Measurements from ENCODE around the gene GDAP2.

GDAP2 gene

DNA sequence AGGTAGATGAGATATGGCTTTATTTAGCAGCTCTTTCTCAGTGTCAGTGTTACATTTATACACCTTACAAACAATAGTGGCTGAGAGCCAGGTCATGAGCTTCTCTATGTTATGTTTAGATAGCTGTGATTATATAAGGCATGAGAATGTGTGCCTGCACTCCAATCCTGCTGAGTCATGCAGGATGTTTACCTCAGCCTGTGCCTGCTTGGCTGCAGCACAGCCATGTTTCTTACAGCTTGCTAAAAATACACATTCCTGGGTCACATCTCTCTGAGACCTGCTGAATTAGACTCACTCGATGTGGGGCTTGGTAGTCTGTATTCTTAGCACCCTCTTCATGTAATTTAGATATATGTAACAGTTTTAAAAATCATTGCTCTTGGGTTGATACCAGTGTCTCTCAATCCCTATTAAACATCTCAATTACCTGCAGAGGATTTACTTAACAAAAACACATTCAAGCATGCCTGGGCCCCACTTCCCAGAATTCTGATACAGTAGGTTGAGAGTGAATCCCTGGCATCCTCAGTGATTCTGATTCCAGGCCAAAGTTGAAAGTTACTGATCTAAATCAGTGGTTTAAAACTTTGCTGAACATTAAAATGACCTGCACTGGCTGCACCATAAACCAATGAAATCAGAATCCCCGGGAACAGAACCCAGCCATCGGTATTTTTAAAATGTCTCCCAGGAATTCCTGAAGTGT, 107.5 kb downstream of the GDAP2 start:
- TF ChIP-seq CTCF (conservative IDR thresholded peaks at IDR 0.05; ENCODE audit: low read depth): no peak
- H3K27ac ChIP-seq: peak overlapping the region; percentile 56
- CTCF ChIA-PET: interaction anchor here (1.0 kb wide), 1 partner anchor 68 kb away, joined by 3 read pairs; no protein-coding TSS in a partner anchor
- POLR2A ChIA-PET (ENCODE audit: low non-redundant PET): no interaction called here
- DNase-seq (ENCODE audit: low spot score): peak; percentile 57

DNA sequence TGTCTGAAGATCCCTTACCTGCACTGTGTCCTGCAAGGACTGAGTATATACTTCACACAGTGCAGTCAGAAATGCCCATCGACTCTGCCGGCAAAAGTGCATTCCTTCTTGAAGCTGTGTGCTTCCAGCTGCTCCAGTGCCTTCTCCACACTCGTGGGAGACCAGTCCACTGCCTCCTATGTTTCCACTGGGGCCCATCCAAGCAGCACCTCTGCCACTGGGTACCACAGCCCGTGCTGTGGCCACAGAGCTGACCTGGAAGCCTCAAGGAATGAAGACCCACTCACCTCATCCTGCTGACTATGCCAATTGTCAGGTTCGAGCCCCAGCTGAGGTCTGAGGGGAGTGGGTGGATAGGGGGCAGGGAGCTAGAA, 108.1 kb downstream of the GDAP2 start:
- POLR2A ChIA-PET (ENCODE audit: low non-redundant PET): no interaction called here
- H3K27ac ChIP-seq: peak overlapping the region; percentile 56
- CTCF ChIA-PET: interaction anchor here (0.5 to 1.0 kb wide), 2 partner anchors 67 to 213 kb away, joined by 3 read pairs; no protein-coding TSS in a partner anchor
- no peak for TF ChIP-seq CTCF (conservative IDR thresholded peaks at IDR 0.05; ENCODE audit: low read depth)
- DNase-seq (ENCODE audit: low spot score): no peak

- no peak for TF ChIP-seq CTCF (conservative IDR thresholded peaks at IDR 0.05; ENCODE audit: low read depth)
- POLR2A ChIA-PET (ENCODE audit: low non-redundant PET): no interaction called here
- DNase-seq (ENCODE audit: low spot score): no peak
- peak overlapping the region; percentile 56 for H3K27ac ChIP-seq
- CTCF ChIA-PET: interaction anchor here (0.5 to 1.0 kb wide), 3 partner anchors 67 to 1707 kb away, joined by 3 read pairs; no protein-coding TSS in a partner anchor
Measured at GRCh38 chr1:117820694-117821381, 108.6 kb downstream of the GDAP2 start.

DNA sequence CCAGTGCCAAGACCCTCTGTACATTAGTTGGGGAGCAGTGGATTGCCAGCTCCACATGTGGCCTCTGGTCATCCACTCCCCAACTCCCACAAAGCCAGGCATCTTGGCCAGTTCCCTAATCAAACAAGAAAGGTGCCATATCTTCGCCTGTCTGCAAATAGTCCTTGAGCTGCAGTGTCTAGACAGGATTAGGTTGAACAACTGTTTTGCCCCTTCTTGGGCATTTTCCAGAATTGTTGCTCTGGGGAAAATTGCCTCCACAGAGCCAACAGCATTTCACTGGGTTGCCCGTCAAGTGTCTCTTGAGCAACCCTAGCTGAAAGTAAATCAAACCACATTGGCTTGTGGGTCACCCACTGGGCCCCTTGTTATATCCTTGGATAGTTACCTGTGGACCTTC, 109.3 kb downstream of the GDAP2 start:
- ChIA-PET CTCF (interaction anchor here (0.6 kb wide), 1 partner anchor 1708 kb away, joined by 3 read pairs; no protein-coding TSS in a partner anchor), POLR2A (ENCODE audit: low non-redundant PET) (no interaction called here)

DNA sequence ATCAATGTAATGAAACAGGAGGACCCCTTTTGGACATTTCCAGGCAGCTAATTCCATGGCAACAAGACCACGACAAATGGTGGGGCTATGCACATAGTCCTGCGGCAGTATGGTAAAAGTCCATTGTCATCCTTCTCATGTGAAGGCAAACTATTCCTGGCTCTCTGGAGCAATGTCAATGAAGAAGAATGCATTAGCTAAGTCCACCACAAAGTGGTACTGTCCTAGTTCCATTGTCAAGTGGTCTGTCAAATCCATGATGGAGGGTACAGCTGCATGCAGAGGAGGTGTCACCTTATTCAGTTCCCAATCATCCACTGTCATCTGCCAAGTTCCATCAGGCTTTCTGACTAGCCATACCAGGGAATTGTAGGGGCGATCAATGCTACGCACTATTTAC, 110.1 kb downstream of the GDAP2 start:
- TF ChIP-seq CTCF (conservative IDR thresholded peaks at IDR 0.05; ENCODE audit: low read depth): no peak
- no peak for DNase-seq (ENCODE audit: low spot score)
- ChIA-PET CTCF (interaction anchor here (0.5 to 0.7 kb wide), 2 partner anchors 16 to 66 kb away, joined by 3 read pairs; no protein-coding TSS in a partner anchor), POLR2A (ENCODE audit: low non-redundant PET) (no interaction called here)
- H3K27ac ChIP-seq: no peak overlapping the region

More for the DNA sequence above, 109.3 kb downstream of the GDAP2 start:
- no peak for DNase-seq (ENCODE audit: low spot score)
- no peak for TF ChIP-seq CTCF (conservative IDR thresholded peaks at IDR 0.05; ENCODE audit: low read depth)
- no peak overlapping the region for H3K27ac ChIP-seq

GRCh38 chr1:117818456-117818855, 111.0 kb downstream of the GDAP2 start:
- no peak for DNase-seq (ENCODE audit: low spot score)
- CTCF ChIA-PET: no interaction called here
- no peak overlapping the region for H3K27ac ChIP-seq
- POLR2A ChIA-PET (ENCODE audit: low non-redundant PET): no interaction called here
- TF ChIP-seq CTCF (conservative IDR thresholded peaks at IDR 0.05; ENCODE audit: low read depth): no peak

All from RWPE1 (cell line).